Neural progenitor cell (in vitro differentiated cells): ENCODE results near the gene POU2AF1. TPM values are rescaled to one million over a fixed set of nuclear protein-coding genes. Genes with fewer than 3 reads are reported as not detected.

Experiments
- DNase-seq: peaks from one replicate; pipeline ENCODE4 v3.0.0-alpha.2; 2016; ENCODE audit warnings: low spot score
- H2AFZ ChIP-seq: fragments of 200-600 bp; sonication (generic); replicated peaks from 2 replicates; pipeline ENCODE4 v1.6.1; 2016; ENCODE audit warnings: antibody characterized with exemption
- H3F3A ChIP-seq: fragments of 200-600 bp; sonication (generic); 2 replicates; pipeline ENCODE4 v1.6.1; 2016; ENCODE audit warnings: antibody characterized with exemption, low read depth
- H3K27ac ChIP-seq: fragments of 200-600 bp; sonication (generic); 2 replicates; pipeline ENCODE4 v1.5.1; 2016; ENCODE audit warnings: mild to moderate bottlenecking
- H3K27me3 ChIP-seq: fragments of 200-600 bp; sonication (generic); 2 replicates; pipeline ENCODE4 v1.6.1; 2016; ENCODE audit warnings: mild to moderate bottlenecking, moderate library complexity
- H3K36me3 ChIP-seq: fragments of 200-600 bp; sonication (generic); 2 replicates; pipeline ENCODE4 v1.5.1; 2016
- H3K4me1 ChIP-seq: fragments of 200-600 bp; sonication (generic); 2 replicates; pipeline ENCODE4 v1.6.1; 2016; ENCODE audit warnings: mixed run types
- H3K4me2 ChIP-seq: fragments of 200-600 bp; sonication (generic); 2 replicates; pipeline ENCODE4 v1.6.1; 2016
- H3K4me3 ChIP-seq: fragments of 200-600 bp; sonication (generic); 2 replicates; pipeline ENCODE4 v1.5.1; 2016
- H3K79me2 ChIP-seq: fragments of 200-600 bp; sonication (generic); 2 replicates; pipeline ENCODE4 v1.6.1; 2016; ENCODE audit warnings: low read depth
- H3K9ac ChIP-seq: fragments of 200-600 bp; sonication (generic); 2 replicates; pipeline ENCODE4 v1.6.1; 2016
- H3K9me3 ChIP-seq: fragments of 200-600 bp; sonication (generic); 2 replicates; pipeline ENCODE4 v1.5.1; 2016; ENCODE audit warnings: low read depth
- H4K20me1 ChIP-seq: fragments of 200-600 bp; sonication (generic); 2 replicates; pipeline ENCODE4 v1.6.1; 2016; ENCODE audit warnings: low read depth
- H3K27ac Mint-ChIP-seq: 3 replicates; pipeline ENCODE4 v1.8.0; 2021; ENCODE audit warnings: mixed read lengths
- H3K27me3 Mint-ChIP-seq: 2 replicates; pipeline ENCODE4 v1.8.0; 2022; ENCODE audit warnings: low read depth, mild to moderate bottlenecking, inconsistent platforms, moderate library complexity, mixed read lengths; ENCODE audit not compliant: insufficient read depth
- H3K36me3 Mint-ChIP-seq: 3 replicates; pipeline ENCODE4 v1.8.0; 2021; ENCODE audit warnings: mixed read lengths
- H3K4me1 Mint-ChIP-seq: 3 replicates; pipeline ENCODE4 v1.8.0; 2021; ENCODE audit warnings: mixed read lengths
- H3K4me3 Mint-ChIP-seq: 3 replicates; pipeline ENCODE4 v1.8.0; 2021; ENCODE audit warnings: mild to moderate bottlenecking, moderate library complexity, mixed read lengths
- H3K9me3 Mint-ChIP-seq: 3 replicates; pipeline ENCODE4 v1.8.0; 2020; ENCODE audit warnings: mixed read lengths
- CTCF ChIP-seq: fragments of 200-600 bp; sonication (generic); IDR thresholded peaks from 2 replicates; pipeline ENCODE4 v1.5.1; 2017; ENCODE audit warnings: antibody characterized with exemption, mild to moderate bottlenecking
- EZH2 ChIP-seq: fragments of 200-600 bp; sonication (generic); IDR thresholded peaks from 2 replicates; pipeline ENCODE4 v1.6.1; 2017; ENCODE audit warnings: antibody characterized with exemption, mild to moderate bottlenecking, moderate library complexity
- EZH2phosphoT487 ChIP-seq: fragments of 200-600 bp; sonication (generic); IDR thresholded peaks from 2 replicates; pipeline ENCODE4 v1.6.1; 2017; ENCODE audit warnings: antibody characterized with exemption
- total RNA-seq: library from RNA; depleted of rRNA; stranded (reverse); fragments of >200 nt; gene quantifications from 2 replicates; pipeline ENCODE4 v1.2.3, GENCODE V29; 2015; ENCODE audit warnings: low replicate concordance

The POU2AF1 gene
- total RNA-seq, 1 donor from 2014 or later = not detected

GRCh38 chr11:111399187-111400031, 20.3 kb upstream of the POU2AF1 start:
- no peak overlapping the region for H3K4me3 Mint-ChIP-seq
- Histone ChIP-seq H3K4me2 (no peak overlapping the region), H3K36me3 (no peaks in the 10 kb centered on the region), H2AFZ (no peak overlapping the region), H3K27ac (no peak overlapping the region), H3K4me1 (no peaks in the 10 kb centered on the region), H3K79me2 (no peaks in the 10 kb centered on the region), H3K9me3 (no peaks in the 10 kb centered on the region), H3K9ac (no peak overlapping the region), H3K4me3 (no peak overlapping the region), H3F3A (no peaks in the 10 kb centered on the region), H4K20me1 (no peaks in the 10 kb centered on the region), H3K27me3 (no peaks in the 10 kb centered on the region)
- DNase-seq = no peak
- no peak overlapping the region for H3K27ac Mint-ChIP-seq
- H3K36me3 Mint-ChIP-seq = no peaks in the 10 kb centered on the region
- peaks cover 3% of the 10 kb centered on the region for H3K27me3 Mint-ChIP-seq
- peaks cover 2% of the 10 kb centered on the region for H3K9me3 Mint-ChIP-seq
- no peak for TF ChIP-seq EZH2
- no peak for TF ChIP-seq CTCF
- TF ChIP-seq EZH2phosphoT487 = no peak
- no peaks in the 10 kb centered on the region for H3K4me1 Mint-ChIP-seq

- TF ChIP-seq EZH2 = no peak
- no peak for TF ChIP-seq CTCF
- no peak for TF ChIP-seq EZH2phosphoT487
- Histone ChIP-seq H3K4me3 (no peak overlapping the region), H3F3A (no peaks in the 10 kb centered on the region), H3K36me3 (no peaks in the 10 kb centered on the region), H3K9ac (no peak overlapping the region), H3K4me2 (no peak overlapping the region), H3K9me3 (no peaks in the 10 kb centered on the region), H2AFZ (no peak overlapping the region), H4K20me1 (no peaks in the 10 kb centered on the region), H3K79me2 (no peaks in the 10 kb centered on the region), H3K4me1 (no peaks in the 10 kb centered on the region), H3K27ac (no peak overlapping the region), H3K27me3 (no peaks in the 10 kb centered on the region)
- H3K4me3 Mint-ChIP-seq = no peak overlapping the region
- no peaks in the 10 kb centered on the region for H3K4me1 Mint-ChIP-seq
- H3K9me3 Mint-ChIP-seq = no peaks in the 10 kb centered on the region
- no peak for DNase-seq
- H3K27ac Mint-ChIP-seq = no peak overlapping the region
- no peaks in the 10 kb centered on the region for H3K27me3 Mint-ChIP-seq
- H3K36me3 Mint-ChIP-seq = no peaks in the 10 kb centered on the region
These were observed 18.0 kb upstream of the POU2AF1 start for GRCh38 chr11:111397034-111397433.

- Histone ChIP-seq H3K4me2 (no peak overlapping the region), H3K27ac (no peak overlapping the region), H3K27me3 (no peaks in the 10 kb centered on the region), H2AFZ (no peak overlapping the region), H3K4me3 (no peak overlapping the region), H3K79me2 (no peaks in the 10 kb centered on the region), H3K36me3 (no peaks in the 10 kb centered on the region), H3K4me1 (no peaks in the 10 kb centered on the region), H3K9ac (no peak overlapping the region), H4K20me1 (no peaks in the 10 kb centered on the region), H3K9me3 (no peaks in the 10 kb centered on the region), H3F3A (no peaks in the 10 kb centered on the region)
- no peak overlapping the region for H3K27ac Mint-ChIP-seq
- no peaks in the 10 kb centered on the region for H3K4me1 Mint-ChIP-seq
- no peak for DNase-seq
- no peak overlapping the region for H3K4me3 Mint-ChIP-seq
- H3K9me3 Mint-ChIP-seq = no peaks in the 10 kb centered on the region
- TF ChIP-seq CTCF (no peak), EZH2phosphoT487 (no peak), EZH2 (no peak)
- no peaks in the 10 kb centered on the region for H3K27me3 Mint-ChIP-seq
- H3K36me3 Mint-ChIP-seq = no peaks in the 10 kb centered on the region
These were observed 16.7 kb upstream of the POU2AF1 start for GRCh38 chr11:111395749-111396148.
